K562 (cell line): ENCODE results near the gene RSRP1. TPM values are rescaled to one million over a fixed set of nuclear protein-coding genes. Genes with fewer than 3 reads are reported as not detected.

Experiments used
- BACH1 ChIP-seq: fragments of 200-800 bp; sonication (Bioruptor generic); IDR thresholded peaks from 2 replicates; pipeline ENCODE4 v1.6.1; 2016; ENCODE audit warnings: missing genetic modification characterization, missing compliant biosample characterization
- ELF1 ChIP-seq: fragments of 200-800 bp; sonication (Bioruptor generic); IDR thresholded peaks from 2 replicates; pipeline ENCODE4 v1.6.1; 2016; ENCODE audit warnings: missing genetic modification characterization, missing compliant biosample characterization
- GABPB1 ChIP-seq: sonication (generic); formaldehyde crosslinking; IDR thresholded peaks from 2 replicates; pipeline ENCODE4 v1.8.0; 2022; ENCODE audit warnings: mild to moderate bottlenecking, missing genetic modification reagents
- GATAD2A ChIP-seq: fragments of 450-650 bp; IDR thresholded peaks from 2 replicates; pipeline ENCODE4 v1.6.1; 2017
- HDAC2 ChIP-seq: fragments of 450-650 bp; IDR thresholded peaks from 2 replicates; pipeline ENCODE4 v1.6.1; 2016; ENCODE audit warnings: mild to moderate bottlenecking
- HOMEZ ChIP-seq: fragments of 250-450 bp; sonication (Bioruptor Pico); IDR thresholded peaks from 2 replicates; pipeline ENCODE4 v1.4.0; 2020; ENCODE audit warnings: mild to moderate bottlenecking, moderate library complexity
- KLF6 ChIP-seq: fragments of 250-450 bp; sonication (Bioruptor Pico); IDR thresholded peaks from 2 replicates; pipeline ENCODE4 v1.4.0; 2020; ENCODE audit warnings: mild to moderate bottlenecking, moderate library complexity, borderline replicate concordance
- MTA3 ChIP-seq: fragments of 450-650 bp; formaldehyde crosslinking; IDR thresholded peaks from 2 replicates; pipeline ENCODE4 v1.6.1; 2017; ENCODE audit warnings: mild to moderate bottlenecking, borderline replicate concordance
- NFE2 ChIP-seq: IDR thresholded peaks from 2 replicates; pipeline ENCODE4 v1.6.1; 2014; ENCODE audit warnings: antibody characterized with exemption, low read depth
- NFE2L1 ChIP-seq: fragments of 450-650 bp; IDR thresholded peaks from 2 replicates; pipeline ENCODE4 v1.6.1; 2016; ENCODE audit warnings: missing genetic modification characterization, low read depth, mild to moderate bottlenecking, missing compliant biosample characterization, moderate library complexity, borderline replicate concordance
- NR2C1 ChIP-seq, 2 experiments: fragments of 450-650 bp; IDR thresholded peaks; 2 replicates each; pipeline ENCODE4 v1.6.1; 2017; ENCODE audit warnings: mild to moderate bottlenecking in 2 of 2, antibody characterized with exemption in 1 of 2, inconsistent platforms in 1 of 2, missing compliant biosample characterization in 1 of 2, missing genetic modification characterization in 1 of 2
- NR4A1 ChIP-seq, 2 experiments: fragments of 250-450 bp in 1 of 2; fragments of 450-650 bp in 1 of 2; sonication (Bioruptor Pico) in 1 of 2; IDR thresholded peaks; 2 replicates each; pipeline versions ENCODE4 v1.4.0 to v1.6.1; 2016 to 2020; ENCODE audit warnings: mild to moderate bottlenecking in 2 of 2, missing compliant biosample characterization in 1 of 2, missing genetic modification characterization in 1 of 2, moderate library complexity in 1 of 2
- PHF21A ChIP-seq: fragments of 450-650 bp; IDR thresholded peaks from 2 replicates; pipeline ENCODE4 v1.6.1; 2017; ENCODE audit warnings: low read depth, borderline replicate concordance
- PHF8 ChIP-seq: fragments of 200-600 bp; sonication (generic); IDR thresholded peaks from 2 replicates; pipeline ENCODE4 v1.6.1; 2012; ENCODE audit warnings: mixed run types, mild to moderate bottlenecking, inconsistent platforms, low read length, moderate library complexity, borderline replicate concordance
- PML ChIP-seq: IDR thresholded peaks from 2 replicates; pipeline ENCODE4 v1.6.1; 2012; ENCODE audit warnings: low read length, inconsistent platforms
- RBM15 ChIP-seq: fragments of 200-400 bp; formaldehyde crosslinking; IDR thresholded peaks from 2 replicates; pipeline ENCODE4 v1.6.1; 2018; ENCODE audit warnings: mild to moderate bottlenecking, low read length, moderate library complexity; ENCODE audit not compliant: insufficient read depth
- RUNX1 ChIP-seq: sonication (generic); IDR thresholded peaks from 2 replicates; pipeline ENCODE4 v1.6.1; 2016; ENCODE audit warnings: antibody characterized with exemption, low read depth
- SIRT6 ChIP-seq: IDR thresholded peaks from one replicate; pipeline ENCODE4 v1.6.1; 2012; ENCODE audit warnings: low read depth, mild to moderate bottlenecking, control low read depth, inconsistent platforms, low read length, moderate library complexity
- SMAD4 ChIP-seq: fragments of 250-450 bp; sonication (Bioruptor Pico); conservative IDR thresholded peaks from 2 replicates; pipeline ENCODE4 v1.8.0; 2021; ENCODE audit warnings: inconsistent platforms, mild to moderate bottlenecking, moderate library complexity
- TRIM24 ChIP-seq, 2 experiments: fragments of 450-650 bp; IDR thresholded peaks; 2 replicates each; pipeline ENCODE4 v1.6.1; 2016
- ZNF583 ChIP-seq: fragments of 250-450 bp; sonication (Bioruptor Pico); IDR thresholded peaks from 2 replicates; pipeline ENCODE4 v1.4.0; 2020
- polyA plus RNA-seq, 8 experiments: library from polyadenylated mRNA; depleted of rRNA in 4 of 8; stranded (reverse) in 5 of 8; unstranded in 3 of 8; fragments of >200 nt; fragmentation: Nextera tagmentation in 2 of 8; fragmentation: Illumina TruSeq in 1 of 8; extraction: Ambion mirVana in 2 of 8; extraction: Trizol in 1 of 8; gene quantifications; 2 replicates each; pipeline versions ENCODE4 v1.2.1 to v1.2.3, GENCODE V29; 2011 to 2014; ENCODE audit warnings: inconsistent platforms in 1 of 8, missing spikeins in 1 of 8
- total RNA-seq, 7 experiments: library from RNA; depleted of rRNA in 6 of 7; stranded (reverse); fragments of >200 nt in 6 of 7; fragmentation: Illumina TruSeq in 2 of 7; extraction: Trizol in 2 of 7; gene quantifications; 2 replicates each; pipeline versions ENCODE4 v1.2.1 to v1.2.3, GENCODE V29; 2011 to 2021; ENCODE audit warnings: low replicate concordance in 1 of 7
- TF ChIP-seq, protein P1 (sequence below): sonication (generic); formaldehyde crosslinking; IDR thresholded peaks from 2 replicates; pipeline ENCODE4 v1.8.0; 2022; ENCODE audit warnings: mild to moderate bottlenecking, missing genetic modification reagents
- TF ChIP-seq, protein P2 (sequence below): fragments of 450-650 bp; formaldehyde crosslinking; IDR thresholded peaks from 2 replicates; pipeline ENCODE4 v1.4.0; 2020; ENCODE audit warnings: mild to moderate bottlenecking
- TF ChIP-seq, protein P3 (sequence below): sonication (generic); formaldehyde crosslinking; IDR thresholded peaks from 2 replicates; pipeline ENCODE4 v1.9.0; 2022; ENCODE audit warnings: mild to moderate bottlenecking, missing genetic modification reagents

Gene RSRP1
- total and polyA plus RNA-seq, 9 of the 15 experiments (the other 6 are each of a cell fraction or from before 2014, with no cell fraction given): 27.2 to 283 (median 146) TPM

DNA sequence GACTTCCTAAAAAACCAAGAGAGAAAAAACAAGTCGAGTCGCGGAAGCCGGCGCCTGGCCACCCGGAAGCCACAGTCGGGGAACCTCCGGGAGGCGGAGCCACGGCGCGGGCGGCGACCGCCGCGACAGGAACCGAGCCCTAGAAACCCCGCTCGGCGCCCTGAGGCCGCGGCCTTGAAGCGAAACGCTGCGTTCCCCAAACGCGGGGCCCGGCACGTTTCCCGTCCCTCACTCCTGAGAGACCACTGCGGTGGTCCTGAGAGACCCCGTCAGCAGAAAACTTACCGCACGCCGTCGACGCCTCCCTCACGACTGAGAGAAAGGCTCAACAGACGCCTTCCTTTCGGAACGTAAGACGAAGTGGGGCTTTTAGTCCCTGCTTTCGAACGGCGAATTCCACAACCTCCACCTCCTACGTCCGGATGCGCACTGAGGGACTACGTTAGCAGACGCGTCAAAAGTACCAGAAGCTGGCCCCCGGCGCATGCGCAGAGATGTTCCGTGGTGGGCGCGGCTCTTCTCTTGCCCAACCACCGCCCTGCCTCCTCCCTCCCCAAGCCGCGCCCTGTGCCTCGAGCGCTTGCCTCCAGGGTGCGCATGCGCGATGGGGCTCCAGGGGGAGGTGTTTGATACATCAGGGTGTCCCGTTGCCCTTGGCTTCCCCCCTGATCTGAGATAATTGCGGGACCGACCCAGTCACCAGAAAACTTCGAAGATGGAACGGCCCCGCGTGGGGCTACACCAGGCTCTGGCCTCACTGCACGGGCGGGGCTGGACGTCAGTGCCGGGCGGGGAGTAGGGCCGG is at the start of gene RSRP1 (continued):
- TF ChIP-seq, protein P1, sequence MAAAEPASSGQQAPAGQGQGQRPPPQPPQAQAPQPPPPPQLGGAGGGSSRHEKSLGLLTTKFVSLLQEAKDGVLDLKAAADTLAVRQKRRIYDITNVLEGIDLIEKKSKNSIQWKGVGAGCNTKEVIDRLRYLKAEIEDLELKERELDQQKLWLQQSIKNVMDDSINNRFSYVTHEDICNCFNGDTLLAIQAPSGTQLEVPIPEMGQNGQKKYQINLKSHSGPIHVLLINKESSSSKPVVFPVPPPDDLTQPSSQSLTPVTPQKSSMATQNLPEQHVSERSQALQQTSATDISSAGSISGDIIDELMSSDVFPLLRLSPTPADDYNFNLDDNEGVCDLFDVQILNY: 0 out of 2 replicates have a peak, but pooled peaks have one; percentile 55
- TF ChIP-seq RUNX1: peak; percentile 76; the same call in 1 of the 2 replicates
- peak; percentile 95 for TF ChIP-seq PML
- TF ChIP-seq SIRT6: no peak
- TF ChIP-seq NFE2: no peak
- peak; percentile 58; the same call in 1 of the 2 replicates for TF ChIP-seq PHF21A
- no peak for TF ChIP-seq RBM15
- TF ChIP-seq, protein P2, sequence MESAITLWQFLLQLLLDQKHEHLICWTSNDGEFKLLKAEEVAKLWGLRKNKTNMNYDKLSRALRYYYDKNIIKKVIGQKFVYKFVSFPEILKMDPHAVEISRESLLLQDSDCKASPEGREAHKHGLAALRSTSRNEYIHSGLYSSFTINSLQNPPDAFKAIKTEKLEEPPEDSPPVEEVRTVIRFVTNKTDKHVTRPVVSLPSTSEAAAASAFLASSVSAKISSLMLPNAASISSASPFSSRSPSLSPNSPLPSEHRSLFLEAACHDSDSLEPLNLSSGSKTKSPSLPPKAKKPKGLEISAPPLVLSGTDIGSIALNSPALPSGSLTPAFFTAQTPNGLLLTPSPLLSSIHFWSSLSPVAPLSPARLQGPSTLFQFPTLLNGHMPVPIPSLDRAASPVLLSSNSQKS (CRISPR knock-in tag): peak; percentile 63; the same call in 1 of the 2 replicates
- no peak for TF ChIP-seq NR2C1 (IDR thresholded peaks at IDR 0.05)
- no peak; the same call in 1 of the 2 replicates for TF ChIP-seq NR2C1 (tag; IDR thresholded peaks at IDR 0.05)
- peak; percentile 61; the same call in 1 of the 2 replicates for TF ChIP-seq HOMEZ (CRISPR knock-in tag)
- TF ChIP-seq MTA3: peak; percentile 62; the same call in 1 of the 2 replicates
- TF ChIP-seq SMAD4 (CRISPR knock-in tag): peak; percentile 67
- TF ChIP-seq PHF8: peak; percentile 96
- peak; percentile 76 for TF ChIP-seq GABPB1
- 0 out of 2 replicates have a peak, but pooled peaks have one; percentile 11 for TF ChIP-seq GATAD2A
- peak; percentile 69 for TF ChIP-seq KLF6 (CRISPR knock-in tag)
- TF ChIP-seq NFE2L1 (tag): no peak
- no peak for TF ChIP-seq BACH1 (tag)
- peak; percentile 61; the same call in 1 of the 2 replicates for TF ChIP-seq ZNF583 (CRISPR knock-in tag)
- TF ChIP-seq NR4A1 (CRISPR knock-in tag; IDR thresholded peaks at IDR 0.05): peak; percentile 58; the same call in 1 of the 2 replicates
- no peak; the same call in 1 of the 2 replicates for TF ChIP-seq NR4A1 (tag; IDR thresholded peaks at IDR 0.05)
- TF ChIP-seq HDAC2: peak; percentile 78; the same call in 1 of the 2 replicates
- TF ChIP-seq, protein P3, sequence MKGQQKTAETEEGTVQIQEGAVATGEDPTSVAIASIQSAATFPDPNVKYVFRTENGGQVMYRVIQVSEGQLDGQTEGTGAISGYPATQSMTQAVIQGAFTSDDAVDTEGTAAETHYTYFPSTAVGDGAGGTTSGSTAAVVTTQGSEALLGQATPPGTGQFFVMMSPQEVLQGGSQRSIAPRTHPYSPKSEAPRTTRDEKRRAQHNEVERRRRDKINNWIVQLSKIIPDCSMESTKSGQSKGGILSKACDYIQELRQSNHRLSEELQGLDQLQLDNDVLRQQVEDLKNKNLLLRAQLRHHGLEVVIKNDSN (CRISPR knock-in tag): peak; percentile 23; the same call in 1 of the 2 replicates
- peak; percentile 95 for TF ChIP-seq ELF1 (tag)
- TF ChIP-seq TRIM24 (IDR thresholded peaks at IDR 0.05): peak; percentile 40 to 65; a peak in 2 of 4 replicates
